OCI-LY3 (cell line): Measurements from ENCODE around the gene DYRK3.

Experiments used
- H2AFZ ChIP-seq: fragments of 200-600, 300-600 bp; shearing (Covaris generic); 2 replicates; pipeline ENCODE4 v1.6.0; 2014; ENCODE audit warnings: antibody characterized with exemption, low read depth, low read length
- H3K27ac ChIP-seq: fragments of 200-600, 300-600 bp; sonication (generic); 2 replicates; pipeline ENCODE4 v1.5.1; 2014; ENCODE audit warnings: mild to moderate bottlenecking, low read length, moderate library complexity, mixed read lengths
- H3K27me3 ChIP-seq: fragments of 200-600, 300-600 bp; sonication (generic); 2 replicates; pipeline ENCODE4 v1.6.1; 2014; ENCODE audit warnings: low read depth, low read length, mixed read lengths
- H3K36me3 ChIP-seq: fragments of 200-600, 300-600 bp; sonication (generic); replicated peaks from 2 replicates; pipeline ENCODE3; 2014; ENCODE audit warnings: low read depth, low read length, mixed read lengths
- H3K4me1 ChIP-seq: fragments of 300-600, 200-600 bp; sonication (generic); 2 replicates; pipeline ENCODE4 v1.6.1; 2014; ENCODE audit warnings: low read length, mixed read lengths
- H3K4me2 ChIP-seq: fragments of 200-600, 300-600 bp; sonication (generic); 2 replicates; pipeline ENCODE4 v1.6.1; 2014; ENCODE audit warnings: low read length, mixed read lengths
- H3K4me3 ChIP-seq: fragments of 300-600, 200-600 bp; sonication (generic); 2 replicates; pipeline ENCODE4 v1.5.1; 2014; ENCODE audit warnings: antibody characterized with exemption, mild to moderate bottlenecking, low read length, moderate library complexity
- H3K79me2 ChIP-seq: fragments of 300-600, 200-600 bp; shearing (Covaris generic); 2 replicates; pipeline ENCODE4 v1.6.1; 2014; ENCODE audit warnings: mild to moderate bottlenecking, low read length, mixed read lengths
- H3K9ac ChIP-seq: fragments of 300-600, 200-600 bp; shearing (Covaris generic); 2 replicates; pipeline ENCODE4 v1.6.0; 2014; ENCODE audit warnings: mild to moderate bottlenecking, low read length, moderate library complexity
- H3K9me3 ChIP-seq: fragments of 200-600, 300-600 bp; shearing (Covaris generic); 2 replicates; pipeline ENCODE4 v1.6.1; 2014; ENCODE audit warnings: low read length, mixed read lengths; ENCODE audit not compliant: insufficient read depth
- H4K20me1 ChIP-seq: fragments of 200-600, 300-600 bp; sonication (generic); 2 replicates; pipeline ENCODE4 v1.6.1; 2016; ENCODE audit warnings: low read length, mixed read lengths; ENCODE audit not compliant: insufficient read depth
- CTCF ChIP-seq: fragments of 200-600, 300-600 bp; sonication (generic); IDR thresholded peaks from 2 replicates; pipeline ENCODE4 v1.5.1; 2014; ENCODE audit warnings: antibody characterized with exemption, low read length, low read depth
- EZH2phosphoT487 ChIP-seq: fragments of 200-600 bp; shearing (Covaris generic); IDR thresholded peaks from 2 replicates; pipeline ENCODE4 v1.6.1; 2018; ENCODE audit warnings: antibody characterized with exemption, mixed run types, low read depth

The DYRK3 gene

GRCh38 chr1:206649261-206649921 lies 14.1 kb downstream of the DYRK3 start:
- Histone ChIP-seq H3K9ac (no peak overlapping the region), H3K4me3 (no peak overlapping the region), H4K20me1 (no peaks in the 10 kb centered on the region), H3K36me3 (peaks cover 5% of the 10 kb centered on the region), H3K4me2 (no peak overlapping the region), H2AFZ (no peak overlapping the region), H3K4me1 (no peaks in the 10 kb centered on the region), H3K79me2 (no peaks in the 10 kb centered on the region), H3K27ac (no peak overlapping the region), H3K27me3 (no peaks in the 10 kb centered on the region), H3K9me3 (no peaks in the 10 kb centered on the region)
- no peak for TF ChIP-seq EZH2phosphoT487
- no peak for TF ChIP-seq CTCF

DNA sequence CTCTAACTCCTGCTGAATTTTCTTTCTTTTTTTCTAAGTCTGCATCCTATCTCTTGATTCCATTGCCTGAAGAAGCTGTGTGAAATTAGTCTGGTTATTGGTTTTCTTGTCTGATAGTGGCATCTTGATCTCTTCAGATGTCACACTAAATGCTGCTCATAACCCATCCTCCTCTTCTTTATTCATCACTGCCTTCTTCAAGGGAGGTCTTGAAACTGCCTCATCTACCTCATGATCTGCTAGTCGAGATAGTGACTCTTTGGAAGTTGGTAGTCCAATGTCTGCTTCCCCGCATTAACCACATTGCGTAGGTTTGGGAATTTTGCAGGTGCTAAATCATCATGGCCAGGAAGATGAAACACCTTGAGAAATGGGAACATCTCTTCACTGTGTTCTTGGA lies 15.7 kb downstream of the DYRK3 start:
- Histone ChIP-seq H4K20me1 (no peaks in the 10 kb centered on the region), H3K27me3 (no peaks in the 10 kb centered on the region), H3K4me1 (no peaks in the 10 kb centered on the region), H3K4me2 (no peak overlapping the region), H3K4me3 (no peak overlapping the region), H3K9ac (no peak overlapping the region), H2AFZ (no peak overlapping the region), H3K27ac (no peak overlapping the region), H3K79me2 (no peaks in the 10 kb centered on the region), H3K36me3 (peaks cover 5% of the 10 kb centered on the region), H3K9me3 (no peaks in the 10 kb centered on the region)
- no peak for TF ChIP-seq CTCF
- TF ChIP-seq EZH2phosphoT487: no peak

GRCh38 chr1:206651958-206652890 lies 16.9 kb downstream of the DYRK3 start:
- H3K27ac ChIP-seq: no peak overlapping the region
- no peak overlapping the region for H2AFZ ChIP-seq
- TF ChIP-seq CTCF (no peak), EZH2phosphoT487 (no peak)
- H3K4me3 ChIP-seq: no peak overlapping the region
- no peaks in the 10 kb centered on the region for H4K20me1 ChIP-seq
- no peaks in the 10 kb centered on the region for H3K9me3 ChIP-seq
- H3K4me1 ChIP-seq: no peaks in the 10 kb centered on the region
- no peak overlapping the region for H3K4me2 ChIP-seq
- no peak overlapping the region for H3K9ac ChIP-seq
- H3K27me3 ChIP-seq: peaks cover 6% of the 10 kb centered on the region
- no peaks in the 10 kb centered on the region for H3K79me2 ChIP-seq
- H3K36me3 ChIP-seq: peaks cover 5% of the 10 kb centered on the region

DNA sequence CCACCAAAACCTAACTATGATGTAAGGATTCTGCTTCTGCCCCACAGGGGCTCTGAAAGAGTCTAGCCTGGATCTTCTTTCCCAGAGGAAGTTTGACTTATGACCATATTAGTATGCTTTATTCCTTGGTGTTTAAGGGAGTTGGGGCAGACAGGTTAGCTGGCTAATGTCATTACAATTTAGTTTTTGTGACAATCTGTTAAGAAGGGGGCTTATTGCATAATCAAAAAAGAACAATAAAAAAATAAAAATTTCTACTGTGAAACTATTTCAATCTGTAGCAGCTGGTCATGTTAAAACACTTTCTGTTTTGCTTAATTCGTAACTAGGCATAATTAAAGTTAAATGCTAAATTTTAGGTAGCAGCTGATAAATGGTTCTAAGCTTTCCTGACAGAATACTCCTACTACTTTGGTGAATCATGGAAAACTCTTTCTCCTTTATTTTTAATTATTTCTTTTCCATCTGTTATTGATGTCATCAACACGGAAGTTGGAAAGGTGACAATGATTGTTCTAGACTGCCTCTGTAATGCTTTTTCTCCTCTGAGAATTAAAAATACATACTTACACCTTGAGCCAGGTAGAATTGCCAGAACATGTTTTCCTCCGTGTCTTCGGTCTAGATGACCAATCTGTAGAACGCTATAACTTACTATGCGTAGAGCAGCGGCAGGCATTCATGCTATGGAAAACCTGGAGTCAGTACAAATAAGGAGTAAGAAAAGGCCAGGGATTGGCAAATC lies 18.6 kb downstream of the DYRK3 start:
- no peak overlapping the region for H2AFZ ChIP-seq
- H4K20me1 ChIP-seq: no peaks in the 10 kb centered on the region
- no peak overlapping the region for H3K4me2 ChIP-seq
- H3K79me2 ChIP-seq: no peaks in the 10 kb centered on the region
- no peak overlapping the region for H3K27ac ChIP-seq
- TF ChIP-seq CTCF (no peak), EZH2phosphoT487 (no peak)
- H3K27me3 ChIP-seq: peaks cover 16% of the 10 kb centered on the region
- peaks cover 11% of the 10 kb centered on the region for H3K4me1 ChIP-seq
- H3K36me3 ChIP-seq: no peaks in the 10 kb centered on the region
- H3K4me3 ChIP-seq: no peak overlapping the region
- H3K9me3 ChIP-seq: no peaks in the 10 kb centered on the region
- no peak overlapping the region for H3K9ac ChIP-seq
